Skin epidermis (tissue), 12 donors: Measurements from ENCODE around the gene SLC17A1.

Experiments used
- H3K27ac ChIP-seq, 21 experiments: fragments of 200-600 bp; sonication (generic) in 11 of 21; one replicate each; pipeline ENCODE4 v1.5.0; 2020; ENCODE audit warnings: mild to moderate bottlenecking in 3 of 21, inconsistent platforms in 2 of 21, moderate library complexity in 2 of 21
- H3K4me3 ChIP-seq, 7 experiments: fragments of 200-600 bp; sonication (generic) in 2 of 7; one replicate each; pipeline ENCODE4 v1.5.0; 2020; ENCODE audit warnings: inconsistent platforms in 2 of 7, mild to moderate bottlenecking in 2 of 7, moderate library complexity in 1 of 7

Gene SLC17A1

GRCh38 chr6:25833136-25833535, 1.3 kb upstream of the SLC17A1 start:
- H3K4me3 ChIP-seq = no peak overlapping the region
- no peak overlapping the region for H3K27ac ChIP-seq

DNA sequence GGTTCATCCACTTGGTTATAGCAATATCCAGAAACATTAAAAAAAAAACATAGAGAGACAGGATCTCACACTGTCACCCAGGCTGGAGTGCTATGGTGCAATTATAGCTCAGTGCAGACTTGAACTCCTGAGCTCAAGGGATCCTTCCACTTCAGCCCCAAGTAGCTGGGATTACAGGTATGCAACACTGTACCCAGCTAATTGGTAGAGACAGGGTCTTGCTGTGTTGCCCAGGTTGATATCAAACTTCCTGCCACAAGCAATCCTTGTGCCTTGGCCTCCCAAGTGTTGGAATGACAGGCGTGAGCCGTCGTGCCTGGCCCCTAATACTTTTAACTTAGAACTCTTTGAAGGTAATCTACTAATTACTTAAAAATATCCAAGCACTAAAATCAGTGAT, 818 bp upstream of the SLC17A1 start:
- Histone ChIP-seq H3K4me3 (no peak overlapping the region), H3K27ac (no peak overlapping the region)

DNA sequence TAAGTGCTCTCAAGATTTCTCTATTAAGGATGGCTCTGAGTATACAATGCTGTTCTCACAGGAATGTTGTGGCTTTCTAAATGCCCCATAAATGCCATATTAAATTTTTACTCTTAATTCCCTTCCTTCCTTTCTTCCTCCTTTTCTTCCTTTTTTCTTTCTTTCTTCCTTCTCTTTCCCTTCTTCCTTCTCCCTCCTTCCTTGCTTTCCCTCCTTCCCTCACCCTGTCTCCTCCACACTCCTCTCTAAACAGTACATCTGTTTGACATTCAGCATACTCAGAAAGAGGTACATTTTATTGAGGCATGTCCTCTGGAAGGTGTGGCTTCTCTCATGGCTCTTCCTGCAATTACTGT, 433 bp upstream of the SLC17A1 start:
- no peak overlapping the region for H3K27ac ChIP-seq
- H3K4me3 ChIP-seq = no peak overlapping the region

DNA sequence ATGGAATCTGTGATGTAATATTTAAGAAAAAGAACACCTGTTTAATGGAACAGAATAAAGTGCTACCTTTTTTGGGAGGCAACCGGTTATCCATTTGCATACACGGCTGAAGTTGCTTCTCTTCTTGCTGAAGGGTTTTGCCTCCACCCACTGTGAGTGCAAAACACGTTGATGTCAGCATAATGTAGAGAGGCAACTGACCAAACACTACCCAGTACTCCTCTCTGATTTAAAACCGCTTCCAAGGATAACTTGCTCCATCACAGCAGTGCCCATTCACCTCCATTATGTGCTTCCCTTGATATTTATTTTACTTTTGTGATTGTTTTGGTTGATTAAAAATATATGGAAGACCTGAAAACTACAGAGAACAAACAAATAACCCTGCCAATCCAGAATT, 1.4 kb downstream of the SLC17A1 start:
- H3K27ac ChIP-seq = no peak overlapping the region
- H3K4me3 ChIP-seq = no peak overlapping the region

GRCh38 chr6:25829375-25829774, 2.5 kb downstream of the SLC17A1 start:
- Histone ChIP-seq H3K4me3 (no peak overlapping the region), H3K27ac (no peak overlapping the region)

GRCh38 chr6:25821341-25821740, 10.5 kb downstream of the SLC17A1 start:
- no peak overlapping the region for H3K4me3 ChIP-seq
- H3K27ac ChIP-seq = no peak overlapping the region

DNA sequence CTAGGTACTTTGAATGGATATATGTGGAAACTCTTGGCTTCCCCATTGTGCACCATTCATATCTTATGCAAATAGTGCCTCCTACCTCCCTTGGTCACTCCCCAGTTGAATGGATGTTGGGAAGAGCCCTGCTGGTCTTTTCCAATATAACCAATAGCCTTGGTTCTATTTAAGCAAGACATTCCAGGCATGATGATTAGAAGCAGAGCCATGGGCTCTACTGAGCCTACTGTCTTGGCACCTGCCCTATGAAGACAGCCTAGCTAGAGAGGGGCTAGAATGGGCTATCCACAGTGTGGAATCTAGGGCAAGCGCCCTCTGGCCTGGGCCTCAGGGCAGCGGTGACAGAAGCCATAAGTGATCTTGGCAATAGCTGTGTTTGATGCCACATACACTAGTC, 15.6 kb downstream of the SLC17A1 start:
- no peak overlapping the region for H3K4me3 ChIP-seq
- no peak overlapping the region for H3K27ac ChIP-seq

- no peak overlapping the region for H3K4me3 ChIP-seq
- no peak overlapping the region for H3K27ac ChIP-seq
These were observed 16.7 kb downstream of the SLC17A1 start for GRCh38 chr6:25815194-25815593.

DNA sequence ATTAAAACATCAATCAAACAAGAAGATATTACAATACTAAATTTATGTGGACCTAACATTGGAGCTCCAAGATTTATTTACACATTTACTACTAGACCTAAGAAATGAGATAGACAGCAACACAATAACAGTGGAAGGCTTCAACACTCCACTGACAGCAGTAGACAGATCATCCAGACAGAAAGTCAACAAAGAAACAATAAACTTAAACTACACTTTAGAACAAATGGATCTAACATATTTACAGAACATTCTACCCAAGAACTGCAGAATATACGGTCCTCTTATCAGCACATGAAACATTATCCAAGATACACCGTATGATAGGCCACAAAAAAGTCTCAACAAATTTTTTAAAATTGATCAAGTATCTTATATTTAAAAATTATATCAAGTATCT, 27.0 kb downstream of the SLC17A1 start:
- no peak overlapping the region for H3K27ac ChIP-seq
- H3K4me3 ChIP-seq = no peak overlapping the region

GRCh38 chr6:25801436-25801835, 30.4 kb downstream of the SLC17A1 start:
- no peak overlapping the region for H3K27ac ChIP-seq
- H3K4me3 ChIP-seq = no peak overlapping the region

GRCh38 chr6:25794784-25795183, 37.1 kb downstream of the SLC17A1 start:
- Histone ChIP-seq H3K4me3 (no peak overlapping the region), H3K27ac (no peak overlapping the region)

- Histone ChIP-seq H3K4me3 (no peak overlapping the region), H3K27ac (no peak overlapping the region)
These were observed 37.9 kb downstream of the SLC17A1 start for GRCh38 chr6:25793970-25794369.

DNA sequence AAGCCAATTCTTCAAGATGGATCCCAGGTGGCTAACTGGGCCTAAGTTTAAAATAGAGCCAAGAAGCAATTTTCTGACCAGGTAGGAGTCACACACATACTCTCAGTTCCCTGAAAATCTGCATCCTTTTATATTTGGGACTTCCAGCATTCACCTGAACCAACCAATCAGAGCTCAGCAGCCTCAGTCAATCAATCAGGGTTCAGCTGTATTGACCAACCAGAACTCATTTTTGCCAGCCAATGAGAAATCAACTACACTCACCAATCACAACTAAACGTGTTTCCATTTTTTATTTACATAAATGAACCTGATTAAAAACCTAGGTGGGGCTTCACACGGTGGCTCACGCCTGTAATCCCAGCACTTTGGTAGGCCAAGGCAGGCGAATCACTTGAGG, 39.8 kb downstream of the SLC17A1 start:
- H3K4me3 ChIP-seq = no peak overlapping the region
- H3K27ac ChIP-seq = no peak overlapping the region

DNA sequence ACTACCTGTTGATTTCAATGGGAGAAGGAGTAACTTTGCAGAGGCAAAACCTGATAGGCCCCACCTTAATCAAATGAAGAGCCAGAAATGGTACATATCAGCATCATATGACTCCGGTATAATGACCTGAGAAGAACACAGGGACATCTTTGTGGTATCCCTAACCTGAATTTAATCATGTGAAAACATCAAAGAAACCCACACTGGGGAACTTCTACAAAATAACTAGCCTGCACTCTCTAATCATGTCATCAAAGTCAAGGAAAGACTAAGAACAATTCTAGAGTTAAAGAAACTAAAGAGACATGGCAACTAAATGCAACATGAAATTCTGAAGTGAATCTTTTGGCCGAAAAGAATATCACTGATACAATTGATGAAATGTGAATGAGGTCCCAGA, 42.4 kb downstream of the SLC17A1 start:
- Histone ChIP-seq H3K4me3 (no peak overlapping the region), H3K27ac (no peak overlapping the region)

- Histone ChIP-seq H3K4me3 (no peak overlapping the region), H3K27ac (no peak overlapping the region)
These were observed 43.4 kb downstream of the SLC17A1 start for GRCh38 chr6:25788305-25788922.

DNA sequence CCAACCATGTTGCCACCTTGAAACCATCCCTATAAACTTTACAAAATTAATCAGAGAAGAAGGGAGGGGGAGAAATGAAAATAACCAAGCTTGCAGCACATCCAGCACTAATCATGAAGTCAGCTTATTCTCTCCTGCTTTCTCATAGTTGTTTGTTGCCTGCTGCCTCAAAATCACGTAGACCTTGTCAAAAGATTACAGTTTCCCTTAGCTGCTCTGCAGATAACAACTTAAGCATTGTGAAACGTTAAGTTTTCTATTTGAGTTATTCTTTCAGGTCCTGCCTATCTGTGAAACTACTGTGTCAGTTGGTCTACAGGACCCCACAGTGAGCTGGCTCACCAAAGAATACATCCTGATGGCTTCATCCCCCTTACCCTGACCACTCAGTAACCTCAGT, 44.4 kb downstream of the SLC17A1 start:
- no peak overlapping the region for H3K4me3 ChIP-seq
- no peak overlapping the region for H3K27ac ChIP-seq

DNA sequence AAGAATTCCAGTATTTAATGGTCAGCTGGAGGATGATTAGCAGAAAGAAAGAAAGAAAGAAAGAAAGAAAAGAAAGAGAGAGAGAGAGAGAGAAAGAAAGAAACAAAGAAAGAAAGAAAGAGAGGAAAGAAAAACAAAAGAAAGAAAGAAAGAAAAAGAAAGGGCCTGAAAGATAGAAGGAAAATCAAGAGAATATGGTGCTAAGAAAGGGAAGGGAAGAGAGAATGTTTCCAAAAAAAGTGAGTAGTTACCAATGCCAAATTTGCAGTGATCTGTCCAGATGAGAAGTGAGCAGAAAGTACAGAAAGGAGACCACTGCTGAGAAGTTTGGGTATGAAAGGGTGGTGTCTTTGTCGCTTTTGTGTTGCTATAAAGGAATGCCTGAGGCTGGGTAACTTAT, 50.7 kb downstream of the SLC17A1 start:
- Histone ChIP-seq H3K4me3 (no peak overlapping the region), H3K27ac (no peak overlapping the region)

DNA sequence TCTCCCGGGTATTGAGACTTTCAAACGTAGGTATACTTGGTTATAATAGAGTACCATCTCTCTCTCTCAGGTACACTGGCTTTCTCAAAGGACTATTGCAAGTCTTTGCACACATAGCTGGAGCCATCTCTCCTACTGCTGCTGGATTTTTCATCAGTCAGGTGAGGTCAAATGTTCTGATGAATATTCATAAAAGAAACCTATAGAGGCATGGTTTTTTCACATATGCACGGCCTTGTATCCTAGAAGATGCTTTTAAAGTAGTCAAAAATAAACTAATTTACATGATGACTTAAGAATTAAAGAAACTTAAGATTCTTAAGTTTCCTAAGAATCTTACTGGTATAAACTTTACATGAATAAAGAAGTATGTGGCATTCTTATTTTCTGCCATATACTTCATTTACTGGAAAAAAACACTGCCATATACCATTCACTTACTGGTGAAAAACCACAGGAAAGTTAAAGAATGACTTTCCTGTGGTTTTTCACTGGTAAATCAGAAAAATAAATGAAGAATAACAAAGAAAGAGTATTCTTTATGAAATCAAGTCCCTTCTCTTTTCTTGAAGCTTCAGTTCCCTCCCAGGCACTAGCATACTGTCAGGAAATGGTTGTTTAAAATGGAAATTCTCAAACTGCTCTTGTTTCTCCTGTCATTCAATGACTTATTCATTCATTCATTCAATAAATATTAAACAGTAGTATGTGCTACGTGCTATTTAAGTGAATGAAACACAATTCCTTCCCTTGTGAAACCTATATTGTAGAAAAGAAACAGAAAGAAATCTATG, 53.8 kb downstream of the SLC17A1 start:
- no peak overlapping the region for H3K4me3 ChIP-seq
- no peak overlapping the region for H3K27ac ChIP-seq

DNA sequence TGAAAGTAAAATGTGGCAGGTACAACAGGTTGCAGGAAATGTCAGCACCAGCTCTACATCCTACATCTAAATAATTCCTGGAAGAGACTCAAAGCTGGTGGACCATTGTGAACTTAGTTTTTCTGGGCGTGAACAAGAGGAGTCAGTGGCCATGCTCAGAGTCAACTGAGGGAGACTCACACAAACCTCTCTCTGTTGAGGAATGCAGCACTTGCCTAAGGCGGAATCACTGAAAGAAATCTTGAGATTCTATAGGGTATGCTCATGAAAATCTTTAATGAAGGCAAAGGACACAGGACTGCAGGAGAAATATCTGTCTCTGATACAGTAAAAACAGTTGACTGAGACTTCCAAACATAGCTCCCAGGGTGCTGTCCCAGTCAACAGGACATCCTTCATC, 54.8 kb downstream of the SLC17A1 start:
- H3K27ac ChIP-seq = no peak overlapping the region
- H3K4me3 ChIP-seq = no peak overlapping the region

DNA sequence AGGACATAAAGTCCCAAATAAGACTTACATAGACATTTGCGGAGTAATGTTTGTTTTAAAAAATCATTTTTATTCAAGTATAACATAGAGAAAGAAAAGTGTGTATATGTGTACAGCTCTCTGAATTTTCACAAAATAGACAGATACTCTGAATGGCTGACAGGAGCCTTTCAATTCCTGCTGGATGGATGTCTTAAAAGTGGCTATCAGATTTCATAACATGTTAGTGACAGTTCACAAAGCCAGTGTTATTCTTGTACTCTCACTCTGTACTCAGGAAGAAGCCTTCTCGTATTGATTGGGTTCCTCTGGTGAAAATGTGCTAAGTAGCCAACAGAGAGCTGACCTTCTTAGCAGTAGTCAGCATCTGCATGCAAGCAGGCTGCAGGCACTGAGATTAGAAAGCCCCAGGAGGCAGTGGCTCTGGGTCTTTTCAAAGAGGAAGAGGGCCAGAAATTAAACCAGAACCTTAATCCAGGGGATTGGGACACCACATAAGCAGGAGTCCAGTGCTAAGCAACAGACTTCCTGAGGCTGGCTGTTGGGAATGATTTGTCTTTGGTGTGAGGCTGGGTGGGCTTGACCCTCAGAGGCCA, 57.6 kb downstream of the SLC17A1 start:
- H3K27ac ChIP-seq = no peak overlapping the region
- no peak overlapping the region for H3K4me3 ChIP-seq

DNA sequence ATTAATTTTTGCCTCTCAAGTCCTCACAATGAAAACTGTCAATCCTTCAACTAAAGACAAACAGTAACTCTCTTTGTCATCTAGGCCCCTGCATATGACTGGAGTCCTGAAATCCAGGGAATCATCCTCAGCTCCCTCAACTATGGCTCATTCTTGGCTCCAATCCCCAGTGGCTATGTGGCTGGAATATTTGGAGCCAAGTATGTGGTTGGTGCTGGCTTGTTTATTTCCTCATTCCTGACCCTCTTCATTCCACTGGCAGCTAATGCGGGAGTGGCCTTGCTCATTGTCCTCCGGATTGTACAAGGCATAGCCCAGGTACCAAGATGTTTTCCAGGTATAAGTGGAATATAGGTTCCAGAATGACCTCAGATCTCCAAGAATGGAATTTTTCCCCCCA, 61.9 kb downstream of the SLC17A1 start:
- H3K27ac ChIP-seq = no peak overlapping the region
- H3K4me3 ChIP-seq = no peak overlapping the region

GRCh38 chr6:25768566-25768965, 63.3 kb downstream of the SLC17A1 start:
- Histone ChIP-seq H3K4me3 (no peak overlapping the region), H3K27ac (no peak overlapping the region)
